ELF-1 (cell line): ENCODE data around the gene SYT17.

Experiments used
- DNase-seq: peaks from one replicate; pipeline ENCODE4 v3.0.0-alpha.2; 2016; ENCODE audit warnings: low read depth, low spot score

The SYT17 gene

GRCh38 chr16:19254611-19255010 is 86.6 kb downstream of the SYT17 start:
- DNase-seq: no peak

GRCh38 chr16:19264123-19264673 is 96.2 kb downstream of the SYT17 start:
- no peak for DNase-seq

- DNase-seq: no peak
Observed at GRCh38 chr16:19265380-19265930, 97.4 kb downstream of the SYT17 start.

- no peak for DNase-seq
Observed at GRCh38 chr16:19266774-19267173, 98.7 kb downstream of the SYT17 start.

GRCh38 chr16:19269098-19269497 is 101.1 kb downstream of the SYT17 start:
- no peak for DNase-seq

- DNase-seq: no peak
Observed at GRCh38 chr16:19274165-19274797, 106.2 kb downstream of the SYT17 start.

- DNase-seq: no peak
Observed at GRCh38 chr16:19278403-19278802, 110.4 kb downstream of the SYT17 start.

GRCh38 chr16:19281246-19281645 is 113.2 kb downstream of the SYT17 start:
- DNase-seq: no peak

- no peak for DNase-seq
Observed at GRCh38 chr16:19282101-19282500, 114.1 kb downstream of the SYT17 start.

GRCh38 chr16:19283637-19284036 is 115.6 kb downstream of the SYT17 start:
- no peak for DNase-seq

GRCh38 chr16:19284207-19284606 is 116.2 kb downstream of the SYT17 start:
- DNase-seq: no peak

GRCh38 chr16:19285431-19285830 is 117.4 kb downstream of the SYT17 start, which contains the start of gene CLEC19A:
Gene CLEC19A (plus strand): TSS chr16:19285731. CDS start chr16:19285852, 121 bp downstream.
- no peak for DNase-seq

GRCh38 chr16:19286827-19287226 is 118.8 kb downstream of the SYT17 start:
- no peak for DNase-seq

- no peak for DNase-seq
Observed at GRCh38 chr16:19287241-19287640, 119.2 kb downstream of the SYT17 start.

- DNase-seq: no peak
Observed at GRCh38 chr16:19288872-19289799, 121.1 kb downstream of the SYT17 start.

- DNase-seq: peak; percentile 37
Observed at GRCh38 chr16:19289811-19290485, 121.9 kb downstream of the SYT17 start.

- no peak for DNase-seq
Observed at GRCh38 chr16:19290860-19291259, 122.8 kb downstream of the SYT17 start.

GRCh38 chr16:19291475-19291874 is 123.4 kb downstream of the SYT17 start:
- DNase-seq: peak; percentile 68

- no peak for DNase-seq
Observed at GRCh38 chr16:19292186-19292585, 124.1 kb downstream of the SYT17 start.

- DNase-seq: no peak
Observed at GRCh38 chr16:19294156-19294649, 126.2 kb downstream of the SYT17 start.

GRCh38 chr16:19295393-19295792 is 127.4 kb downstream of the SYT17 start:
- no peak for DNase-seq
